ENCODE results near the gene ZSCAN22.

GRCh38 chr19:58353717-58354477, 27.1 kb downstream of the ZSCAN22 start:
- TF ChIP-seq EZH2phosphoT487 (IDR thresholded peaks at IDR 0.05; ENCODE audit: unreplicated experiment), result no peak
- no peak for TF ChIP-seq CTCF (conservative IDR thresholded peaks at IDR 0.05; ENCODE audit: low read depth in 2 of 2)
- TF ChIP-seq POLR2AphosphoS5 (IDR thresholded peaks at IDR 0.05; ENCODE audit: low read depth), result no peak
- no peak for TF ChIP-seq ZNF114 (CRISPR knock-in tag; IDR thresholded peaks at IDR 0.05)
- no peak for TF ChIP-seq EZH2 (IDR thresholded peaks at IDR 0.05; ENCODE audit: low read depth, unreplicated experiment)
- no peak for TF ChIP-seq REST (IDR thresholded peaks at IDR 0.05; ENCODE audit: unreplicated experiment)

Data from GM23338 (cell line).